T follicular helper cell (primary cell): ENCODE results near the gene CCDC92B.
A peak's percentile ranks its signal among the peaks of the same experiment; 100 is the strongest.

Experiments used
- DNase-seq: peaks from one replicate; pipeline ENCODE4 v3.0.0-alpha.2; 2020; ENCODE audit warnings: low read depth

The CCDC92B gene

DNA sequence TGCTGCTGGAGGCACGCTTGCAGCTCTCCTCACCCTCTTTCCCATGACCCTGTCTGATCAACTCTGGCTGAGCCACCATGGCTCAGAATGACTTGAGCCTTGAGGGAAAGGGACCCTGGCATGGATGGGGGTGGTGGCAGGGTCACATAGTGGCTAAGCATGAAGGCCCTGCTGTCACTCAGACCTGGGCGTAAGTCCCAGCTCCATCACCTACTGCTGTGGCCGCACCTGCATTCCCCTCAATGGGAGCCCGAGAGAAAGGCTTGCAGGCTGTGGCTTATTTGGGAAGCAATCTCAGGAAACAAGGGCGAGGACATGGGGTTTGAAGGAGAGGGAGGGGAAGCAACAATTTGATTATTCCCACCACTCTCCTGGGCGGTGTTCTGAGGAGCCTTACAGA is 29.0 kb upstream of the CCDC92B start:
- DNase-seq = no peak

GRCh38 chr17:2777242-2777867 is 27.9 kb upstream of the CCDC92B start:
- no peak for DNase-seq

GRCh38 chr17:2776589-2777241 is 27.3 kb upstream of the CCDC92B start:
- no peak for DNase-seq

DNA sequence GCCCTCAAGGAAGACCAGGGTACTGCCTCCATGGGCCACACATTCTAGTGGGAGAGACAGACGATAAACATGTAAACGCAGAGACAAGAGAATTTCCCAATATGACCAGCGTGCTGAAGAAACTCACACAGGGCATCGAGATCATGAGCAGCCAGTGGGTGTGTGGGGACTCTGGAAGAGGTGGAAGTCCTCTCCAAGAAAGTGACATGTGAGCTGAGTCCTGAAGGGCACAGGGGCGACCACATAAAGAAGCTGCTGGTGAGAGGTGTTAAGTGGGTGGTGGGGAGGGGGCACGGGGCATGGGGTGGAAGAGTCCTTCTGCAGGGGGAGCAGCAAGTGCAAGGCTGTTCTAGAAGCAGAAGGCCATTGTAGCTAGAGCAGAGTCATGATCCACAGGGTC is 25.8 kb upstream of the CCDC92B start:
- no peak for DNase-seq

GRCh38 chr17:2770129-2770528 is 20.7 kb upstream of the CCDC92B start:
- no peak for DNase-seq

DNA sequence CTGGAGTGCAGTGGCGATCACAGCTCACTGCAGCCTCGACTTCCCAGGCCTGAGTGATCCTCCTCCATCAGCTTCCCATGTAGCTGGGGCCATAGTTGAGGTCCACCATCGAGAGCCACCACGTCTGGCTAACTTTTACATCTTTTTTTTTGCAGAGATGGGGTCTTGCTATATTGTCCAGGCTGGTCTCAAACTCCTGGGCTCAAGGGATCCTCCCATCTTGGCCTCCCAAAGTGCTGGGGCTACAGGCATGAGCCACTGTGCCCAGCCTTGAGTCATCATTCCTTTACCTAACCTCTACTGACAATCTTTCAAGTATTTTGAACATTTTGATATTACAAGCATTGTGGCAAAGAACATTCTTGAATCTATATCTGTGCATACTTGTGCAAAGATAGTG is 9.4 kb upstream of the CCDC92B start:
- DNase-seq = no peak

DNA sequence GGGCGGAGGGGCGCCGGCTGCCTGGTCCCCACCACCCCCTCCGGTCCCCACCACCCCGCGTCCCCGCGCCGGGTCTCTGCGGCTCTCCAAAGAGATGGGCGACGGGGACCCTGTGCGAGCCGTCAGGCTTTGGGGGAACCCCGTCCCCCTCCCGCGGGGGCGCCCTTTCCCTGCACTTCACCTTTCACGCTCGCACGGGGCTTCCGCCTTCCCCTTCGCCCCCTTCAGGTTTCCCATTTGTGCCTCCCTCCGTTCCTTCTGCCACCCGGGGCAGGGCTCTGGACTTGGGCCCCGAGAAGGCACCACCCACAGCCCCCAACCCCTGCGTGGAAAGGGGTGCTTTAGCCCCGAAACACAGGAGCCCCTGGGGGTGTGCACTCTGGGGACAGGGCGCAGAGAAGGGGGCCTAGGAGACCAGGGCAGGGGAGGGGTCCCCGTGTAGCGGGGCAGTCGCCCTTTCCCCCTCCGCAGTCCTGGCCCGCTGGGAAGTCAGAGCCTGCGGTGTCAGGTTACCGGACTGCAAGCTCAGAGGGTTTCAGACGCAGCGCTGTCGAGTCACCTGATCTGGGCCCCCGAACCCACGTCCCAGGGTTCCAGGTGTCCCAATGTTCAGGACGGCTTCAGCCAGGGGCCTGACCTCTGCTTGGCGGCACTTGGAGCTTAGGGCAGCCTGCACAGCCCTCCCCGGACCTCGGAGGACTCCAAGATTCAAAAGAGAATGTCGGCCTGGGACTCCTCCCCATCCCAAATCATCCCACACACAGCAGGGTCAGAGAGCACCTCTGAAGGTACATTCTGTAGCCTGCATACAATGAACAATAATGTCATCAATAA is 6.7 kb upstream of the CCDC92B start:
- no peak for DNase-seq

- no peak for DNase-seq
Observed at GRCh38 chr17:2751491-2751890, 2.0 kb upstream of the CCDC92B start.

DNA sequence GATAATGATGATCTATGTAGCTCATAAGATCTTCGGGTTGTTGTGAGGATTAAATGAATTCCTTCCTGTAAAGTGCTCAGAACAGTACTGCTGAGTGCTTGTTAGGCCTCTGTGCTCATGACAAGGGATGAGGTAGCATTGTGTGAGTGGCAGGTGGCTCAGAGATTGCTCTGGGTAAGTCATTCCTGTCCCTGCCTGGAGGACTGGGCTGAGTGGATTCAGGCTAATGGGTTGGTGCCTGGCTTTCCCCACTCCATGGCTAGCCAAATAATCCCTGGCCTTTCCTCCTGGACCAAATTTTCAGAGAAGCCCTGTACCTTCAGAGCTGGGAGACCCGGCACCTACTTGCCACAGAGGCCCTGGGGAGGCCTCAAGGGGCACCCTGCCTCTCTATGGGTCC is 1.3 kb upstream of the CCDC92B start:
- DNase-seq = no peak

GRCh38 chr17:2749784-2750181 is 331 bp upstream of the CCDC92B start:
- DNase-seq = peak; percentile 53

- no peak for DNase-seq
Observed at GRCh38 chr17:2745317-2746037, 4.0 kb downstream of the CCDC92B start.

- no peak for DNase-seq
Observed at GRCh38 chr17:2737693-2738092, 11.8 kb downstream of the CCDC92B start.

- DNase-seq = no peak
Observed at GRCh38 chr17:2736956-2737355, 12.5 kb downstream of the CCDC92B start.

DNA sequence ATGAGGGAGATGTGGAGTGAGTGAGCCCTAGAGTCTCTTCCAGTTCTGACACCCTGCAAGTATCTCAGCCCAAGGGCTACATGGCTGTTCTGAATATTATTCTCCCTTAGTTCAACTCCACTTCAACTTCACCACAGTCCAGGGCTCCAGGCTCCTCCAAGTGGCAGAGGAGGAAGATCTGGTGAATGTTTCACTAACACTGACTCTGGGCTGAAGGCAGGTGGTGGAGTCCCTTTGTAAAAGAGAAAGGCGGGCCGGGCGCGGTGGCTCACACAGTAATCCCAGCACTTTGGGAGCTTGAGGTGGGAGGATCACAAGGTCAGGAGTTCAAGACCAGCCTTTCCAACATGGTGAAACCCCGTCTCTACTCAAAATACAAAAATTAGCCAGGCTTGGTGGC is 13.6 kb downstream of the CCDC92B start:
- DNase-seq = no peak

DNA sequence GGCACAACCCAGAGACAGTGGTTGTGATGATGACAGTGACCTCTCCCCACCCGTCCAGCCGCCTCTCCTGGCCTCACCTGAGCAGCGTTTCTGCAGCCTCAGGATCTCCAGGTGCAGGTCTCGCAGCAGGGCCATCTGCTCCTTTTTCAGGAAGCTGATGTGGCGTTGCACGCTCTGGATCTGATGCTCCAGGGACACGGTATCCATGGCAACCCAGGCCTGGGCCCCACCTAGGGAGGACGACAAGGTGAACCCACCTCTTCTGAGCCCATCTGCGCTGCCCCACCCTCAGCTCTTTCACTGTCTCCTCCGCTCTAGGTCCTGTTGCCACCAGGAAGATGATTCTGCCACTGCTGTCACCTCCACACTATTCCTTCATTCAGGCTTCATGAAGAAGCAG is 14.5 kb downstream of the CCDC92B start:
- no peak for DNase-seq

- no peak for DNase-seq
Observed at GRCh38 chr17:2731807-2732206, 17.6 kb downstream of the CCDC92B start.

GRCh38 chr17:2730764-2731353 is 18.6 kb downstream of the CCDC92B start:
- no peak for DNase-seq

GRCh38 chr17:2724784-2725164 is 24.7 kb downstream of the CCDC92B start:
- DNase-seq = no peak

DNA sequence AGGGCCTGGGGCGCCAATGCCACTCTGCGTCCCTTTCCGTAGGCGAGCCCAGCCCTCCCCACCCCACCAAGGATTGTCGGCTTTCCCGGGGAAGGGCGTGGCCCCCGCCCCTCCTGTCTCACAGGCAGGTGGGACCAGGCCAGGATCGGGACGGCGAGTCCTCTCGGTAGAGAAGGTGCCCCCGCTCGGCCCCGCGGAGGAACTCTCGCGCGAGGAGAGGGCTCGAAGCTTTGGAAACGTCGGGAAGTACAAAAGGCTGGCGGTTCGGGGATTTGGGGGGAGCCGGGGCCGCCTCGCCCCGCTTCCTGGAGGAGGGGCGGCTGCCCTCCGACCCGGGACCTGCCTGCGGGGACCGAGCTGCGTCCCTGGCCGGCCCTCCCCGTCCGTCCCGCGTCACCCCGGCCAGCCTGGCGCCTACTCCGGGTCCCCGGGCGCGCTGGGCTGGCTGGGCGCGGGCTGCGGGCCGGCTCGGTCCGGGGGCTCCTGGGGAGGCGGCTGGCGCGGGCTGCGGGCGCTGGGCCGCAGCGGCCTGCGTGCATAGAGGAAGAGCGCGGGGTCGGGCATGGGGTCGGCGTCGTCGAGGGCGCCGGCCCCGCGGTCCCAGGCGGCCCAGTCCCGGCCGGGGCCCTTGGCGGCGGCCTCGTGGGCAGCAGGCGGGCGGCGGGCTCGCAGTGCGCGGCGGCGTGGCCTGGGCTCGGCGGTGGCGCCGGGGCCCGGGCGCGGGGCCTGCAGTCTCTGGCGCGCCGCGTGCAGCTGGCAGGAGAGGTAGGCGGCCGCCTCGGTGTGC is 25.3 kb downstream of the CCDC92B start:
- DNase-seq = no peak

DNA sequence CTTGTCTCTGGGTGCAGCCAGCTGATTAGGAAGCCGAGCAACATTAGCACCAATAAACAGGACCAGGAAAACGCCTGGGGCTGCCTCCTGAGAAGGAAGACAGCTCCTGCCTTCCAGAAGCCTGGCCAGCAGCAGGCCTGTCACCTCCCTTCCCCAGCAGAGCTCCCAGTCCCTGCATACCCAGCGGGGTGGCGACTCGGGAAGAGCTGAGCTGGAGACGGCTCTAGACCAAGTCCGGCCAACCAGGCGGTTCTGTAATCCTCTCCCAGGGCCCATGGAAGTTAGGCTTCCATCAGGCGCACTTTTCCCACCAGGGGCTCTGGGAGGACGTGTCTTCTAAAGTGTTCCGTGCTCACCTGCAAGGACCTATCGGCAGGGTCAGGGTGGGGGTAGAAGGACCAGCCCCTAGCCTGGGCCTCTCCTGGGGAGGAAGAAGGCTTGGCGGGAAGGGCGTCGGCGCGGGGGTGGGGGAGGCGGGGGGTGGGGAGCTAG is 25.9 kb downstream of the CCDC92B start:
- DNase-seq = no peak

GRCh38 chr17:2722611-2723010 is 26.8 kb downstream of the CCDC92B start:
- DNase-seq = no peak
